ENCODE measurements around the gene TBC1D1.
A peak's percentile ranks its signal among the peaks of the same experiment; 100 is the strongest.

TBC1D1 gene

GRCh38 chr4:37885496-37885895, 5.4 kb upstream of the TBC1D1 start:
- DNase-seq (ENCODE audit: low read depth): no peak

DNA sequence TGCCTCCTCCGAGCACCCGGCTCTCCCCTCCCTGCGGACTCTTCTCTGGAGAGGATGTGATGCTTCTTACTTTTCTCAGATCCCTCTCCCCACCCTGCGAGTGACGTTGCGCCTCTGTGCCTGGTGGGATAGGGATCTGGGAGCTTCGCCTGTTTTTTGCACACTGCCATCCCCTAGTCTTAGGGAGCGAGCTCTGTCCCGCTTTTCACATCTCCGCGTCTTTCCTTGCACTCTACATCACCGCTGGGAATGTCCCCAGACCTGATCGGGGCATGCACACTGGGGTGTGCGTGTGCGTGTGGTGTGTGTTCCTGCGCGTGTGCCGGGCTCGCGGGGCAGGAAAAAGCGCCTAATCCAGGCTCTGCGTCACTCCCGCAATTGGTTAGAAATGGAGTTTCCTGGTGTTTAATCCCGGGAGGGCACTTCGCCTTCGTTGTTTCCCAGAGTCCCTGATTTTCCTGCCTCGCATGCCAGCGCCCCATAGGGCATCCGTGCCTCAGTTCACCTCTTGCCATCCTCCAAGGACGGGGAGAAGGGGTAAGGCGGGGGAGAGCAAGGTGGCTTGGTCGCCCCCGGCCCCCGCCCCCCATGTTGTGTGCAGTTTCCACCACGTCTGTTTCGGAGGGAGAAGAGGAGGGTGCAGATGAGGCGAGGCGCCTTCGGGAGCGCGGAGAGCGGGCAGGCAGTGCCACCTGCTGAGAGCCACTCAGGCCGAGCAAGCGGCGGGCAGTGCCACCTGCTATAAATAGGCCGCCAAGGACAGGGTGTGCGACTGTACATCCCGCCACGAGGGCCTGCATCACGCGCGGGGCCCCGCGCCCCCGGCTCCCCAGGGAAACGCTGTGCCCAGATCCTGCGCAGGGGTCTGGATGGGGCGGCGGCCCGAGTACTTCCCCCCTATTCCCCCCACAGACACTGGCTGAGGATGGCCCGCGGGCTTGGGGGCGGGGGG, 759 bp upstream of the TBC1D1 start:
- H3K4me3 ChIP-seq (ENCODE audit: low read length): peak overlapping the region; percentile 62
- DNase-seq (ENCODE audit: low read depth): no peak
- TF ChIP-seq, protein P1, sequence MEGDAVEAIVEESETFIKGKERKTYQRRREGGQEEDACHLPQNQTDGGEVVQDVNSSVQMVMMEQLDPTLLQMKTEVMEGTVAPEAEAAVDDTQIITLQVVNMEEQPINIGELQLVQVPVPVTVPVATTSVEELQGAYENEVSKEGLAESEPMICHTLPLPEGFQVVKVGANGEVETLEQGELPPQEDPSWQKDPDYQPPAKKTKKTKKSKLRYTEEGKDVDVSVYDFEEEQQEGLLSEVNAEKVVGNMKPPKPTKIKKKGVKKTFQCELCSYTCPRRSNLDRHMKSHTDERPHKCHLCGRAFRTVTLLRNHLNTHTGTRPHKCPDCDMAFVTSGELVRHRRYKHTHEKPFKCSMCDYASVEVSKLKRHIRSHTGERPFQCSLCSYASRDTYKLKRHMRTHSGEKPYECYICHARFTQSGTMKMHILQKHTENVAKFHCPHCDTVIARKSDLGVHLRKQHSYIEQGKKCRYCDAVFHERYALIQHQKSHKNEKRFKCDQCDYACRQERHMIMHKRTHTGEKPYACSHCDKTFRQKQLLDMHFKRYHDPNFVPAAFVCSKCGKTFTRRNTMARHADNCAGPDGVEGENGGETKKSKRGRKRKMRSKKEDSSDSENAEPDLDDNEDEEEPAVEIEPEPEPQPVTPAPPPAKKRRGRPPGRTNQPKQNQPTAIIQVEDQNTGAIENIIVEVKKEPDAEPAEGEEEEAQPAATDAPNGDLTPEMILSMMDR (conservative IDR thresholded peaks at IDR 0.05; ENCODE audit: low read length): no peak

More at GRCh38 chr4:37885496-37885895, 5.4 kb upstream of the TBC1D1 start:
- TF ChIP-seq, protein P1 (conservative IDR thresholded peaks at IDR 0.05; ENCODE audit: low read length): no peak
- H3K4me3 ChIP-seq (ENCODE audit: low read length): no peak overlapping the region

- no peak for DNase-seq (ENCODE audit: low read depth)
- TF ChIP-seq, protein P1 (conservative IDR thresholded peaks at IDR 0.05; ENCODE audit: low read length): no peak
- H3K4me3 ChIP-seq (ENCODE audit: low read length): peak overlapping the region; percentile 62
These were observed 626 bp downstream of the TBC1D1 start for GRCh38 chr4:37891260-37892159.

DNA sequence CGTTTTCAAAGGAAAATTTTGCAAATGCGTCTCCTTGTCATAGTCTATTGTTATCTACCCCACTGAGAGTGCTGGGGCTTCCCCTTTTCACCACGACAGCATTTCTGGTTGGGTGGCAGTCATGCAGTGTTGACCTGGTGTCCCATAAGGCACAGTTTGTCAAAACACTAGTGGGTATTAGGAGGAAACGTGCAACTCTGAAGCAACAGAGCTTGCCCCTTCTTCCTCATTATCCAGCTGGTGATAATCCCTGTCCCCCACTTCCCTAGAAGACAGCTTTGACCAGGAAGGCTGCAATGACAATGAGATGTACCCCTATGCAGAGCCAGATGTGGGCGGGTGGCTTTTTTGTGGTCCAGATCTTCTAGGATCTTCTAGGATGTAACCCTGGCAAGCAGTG, 1.8 kb downstream of the TBC1D1 start:
- no peak overlapping the region for H3K4me3 ChIP-seq (ENCODE audit: low read length)
- DNase-seq (ENCODE audit: low read depth): no peak
- TF ChIP-seq, protein P1 (conservative IDR thresholded peaks at IDR 0.05; ENCODE audit: low read length): no peak

DNA sequence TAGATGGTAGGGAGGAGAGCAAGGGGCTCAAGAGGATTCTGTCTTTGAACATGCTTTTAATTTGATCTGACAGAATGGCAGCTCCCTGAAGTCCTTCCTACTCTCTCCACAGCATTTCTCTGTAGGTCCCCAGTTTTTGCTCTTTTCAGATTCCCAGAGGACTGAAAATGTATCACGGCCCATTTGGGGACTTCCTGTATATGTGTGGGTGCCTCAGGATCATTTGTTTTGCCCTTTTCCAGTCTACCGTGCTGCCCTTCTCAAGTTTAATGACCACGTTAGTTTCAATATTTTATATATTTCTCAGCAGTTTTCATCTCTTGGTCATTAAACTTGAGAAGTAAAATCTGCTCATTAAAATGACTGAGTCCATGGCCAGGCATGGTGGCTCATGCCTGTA, 2.3 kb downstream of the TBC1D1 start:
- no peak overlapping the region for H3K4me3 ChIP-seq (ENCODE audit: low read length)
- no peak for DNase-seq (ENCODE audit: low read depth)
- TF ChIP-seq, protein P1 (conservative IDR thresholded peaks at IDR 0.05; ENCODE audit: low read length): no peak

DNA sequence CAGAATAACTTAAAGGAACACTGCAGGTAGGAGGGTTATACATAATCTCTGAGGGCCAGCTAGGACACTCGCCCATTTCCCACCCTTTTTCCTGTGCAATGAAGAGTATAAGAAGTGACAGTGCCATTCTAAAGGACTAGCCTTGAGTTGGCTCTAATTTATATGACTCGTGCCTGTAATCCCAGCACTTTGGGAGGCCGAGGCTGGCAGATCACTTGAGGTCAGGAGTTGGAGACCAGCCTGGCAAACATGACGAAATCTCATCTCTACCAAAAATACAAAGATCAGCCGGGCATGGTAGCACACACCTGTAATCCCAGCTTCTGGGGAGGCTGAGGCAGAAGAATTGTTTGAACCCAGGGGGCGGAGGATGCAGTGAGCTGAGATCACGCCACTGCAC, 4.4 kb downstream of the TBC1D1 start:
- TF ChIP-seq, protein P1 (conservative IDR thresholded peaks at IDR 0.05; ENCODE audit: low read length): no peak
- DNase-seq (ENCODE audit: low read depth): no peak

More for the DNA sequence above, 4.4 kb downstream of the TBC1D1 start:
- H3K4me3 ChIP-seq (ENCODE audit: low read length): no peak overlapping the region

Measured in AG10803 (cell line).